Measurements from ENCODE around the gene KCNA5. TPM values are rescaled to one million over a fixed set of nuclear protein-coding genes. Genes with fewer than 3 reads are reported as not detected.

The KCNA5 gene
- total RNA-seq, 1 donor from 2014 or later: not detected

- no peak for TF ChIP-seq CTCF (IDR thresholded peaks at IDR 0.05)
- no peak for DNase-seq (ENCODE audit: extremely low spot score, unreplicated experiment)
- no peaks in the 10 kb centered on the region for H3K4me1 Mint-ChIP-seq (ENCODE audit: unreplicated experiment)
- peaks cover 43% of the 10 kb centered on the region for H3K27me3 Mint-ChIP-seq (ENCODE audit: unreplicated experiment)
- no peak overlapping the region for H3K4me3 Mint-ChIP-seq (ENCODE audit: unreplicated experiment)
- no peaks in the 10 kb centered on the region for H3K36me3 Mint-ChIP-seq (ENCODE audit: unreplicated experiment)
- H3K27ac Mint-ChIP-seq (ENCODE audit: unreplicated experiment): no peak overlapping the region
- no peaks in the 10 kb centered on the region for H3K9me3 Mint-ChIP-seq (ENCODE audit: unreplicated experiment)
Observed at GRCh38 chr12:5066251-5066650, 22.6 kb downstream of the KCNA5 start.

GRCh38 chr12:5068126-5068525 is 24.4 kb downstream of the KCNA5 start:
- no peaks in the 10 kb centered on the region for H3K36me3 Mint-ChIP-seq (ENCODE audit: unreplicated experiment)
- DNase-seq (ENCODE audit: extremely low spot score, unreplicated experiment): no peak
- H3K9me3 Mint-ChIP-seq (ENCODE audit: unreplicated experiment): no peaks in the 10 kb centered on the region
- H3K27ac Mint-ChIP-seq (ENCODE audit: unreplicated experiment): no peak overlapping the region
- H3K4me1 Mint-ChIP-seq (ENCODE audit: unreplicated experiment): no peaks in the 10 kb centered on the region
- no peak overlapping the region for H3K4me3 Mint-ChIP-seq (ENCODE audit: unreplicated experiment)
- no peak for TF ChIP-seq CTCF (IDR thresholded peaks at IDR 0.05)
- peaks cover 32% of the 10 kb centered on the region for H3K27me3 Mint-ChIP-seq (ENCODE audit: unreplicated experiment)

GRCh38 chr12:5068619-5069018 is 24.9 kb downstream of the KCNA5 start:
- peaks cover 34% of the 10 kb centered on the region for H3K27me3 Mint-ChIP-seq (ENCODE audit: unreplicated experiment)
- no peak overlapping the region for H3K4me3 Mint-ChIP-seq (ENCODE audit: unreplicated experiment)

GRCh38 chr12:5070090-5070489 is 26.4 kb downstream of the KCNA5 start:
- Mint-ChIP-seq H3K27ac (ENCODE audit: unreplicated experiment) (no peak overlapping the region), H3K36me3 (ENCODE audit: unreplicated experiment) (no peaks in the 10 kb centered on the region), H3K4me3 (ENCODE audit: unreplicated experiment) (no peak overlapping the region), H3K9me3 (ENCODE audit: unreplicated experiment) (no peaks in the 10 kb centered on the region), H3K4me1 (ENCODE audit: unreplicated experiment) (no peaks in the 10 kb centered on the region), H3K27me3 (ENCODE audit: unreplicated experiment) (peaks cover 29% of the 10 kb centered on the region)
- no peak for TF ChIP-seq CTCF (IDR thresholded peaks at IDR 0.05)
- no peak for DNase-seq (ENCODE audit: extremely low spot score, unreplicated experiment)

More at GRCh38 chr12:5068619-5069018, 24.9 kb downstream of the KCNA5 start:
- H3K4me1 Mint-ChIP-seq (ENCODE audit: unreplicated experiment): no peaks in the 10 kb centered on the region
- DNase-seq (ENCODE audit: extremely low spot score, unreplicated experiment): no peak
- H3K36me3 Mint-ChIP-seq (ENCODE audit: unreplicated experiment): no peaks in the 10 kb centered on the region
- H3K9me3 Mint-ChIP-seq (ENCODE audit: unreplicated experiment): no peaks in the 10 kb centered on the region
- H3K27ac Mint-ChIP-seq (ENCODE audit: unreplicated experiment): no peak overlapping the region
- no peak for TF ChIP-seq CTCF (IDR thresholded peaks at IDR 0.05)

GRCh38 chr12:5071496-5071895 is 27.8 kb downstream of the KCNA5 start:
- no peak for DNase-seq (ENCODE audit: extremely low spot score, unreplicated experiment)
- no peak overlapping the region for H3K27ac Mint-ChIP-seq (ENCODE audit: unreplicated experiment)

More at GRCh38 chr12:5071496-5071895, 27.8 kb downstream of the KCNA5 start:
- no peaks in the 10 kb centered on the region for H3K9me3 Mint-ChIP-seq (ENCODE audit: unreplicated experiment)
- H3K36me3 Mint-ChIP-seq (ENCODE audit: unreplicated experiment): no peaks in the 10 kb centered on the region
- no peaks in the 10 kb centered on the region for H3K4me1 Mint-ChIP-seq (ENCODE audit: unreplicated experiment)
- TF ChIP-seq CTCF (IDR thresholded peaks at IDR 0.05): no peak
- no peak overlapping the region for H3K4me3 Mint-ChIP-seq (ENCODE audit: unreplicated experiment)
- peaks cover 33% of the 10 kb centered on the region for H3K27me3 Mint-ChIP-seq (ENCODE audit: unreplicated experiment)

Data from osteocyte (in vitro differentiated cells).